Ectodermal cell (in vitro differentiated cells): ENCODE results near the gene ADAMTSL3.

ENCODE experiments used
- H3K27ac ChIP-seq: 2 replicates; pipeline ENCODE4 v1.7.0; 2013; ENCODE audit warnings: mild to moderate bottlenecking, low read depth, low read length; ENCODE audit not compliant: insufficient read depth, poor library complexity, severe bottlenecking
- H3K27me3 ChIP-seq: 2 replicates; pipeline ENCODE4 v1.7.0; 2013; ENCODE audit warnings: mild to moderate bottlenecking, low read length; ENCODE audit not compliant: insufficient read depth, control insufficient read depth, poor library complexity, severe bottlenecking
- H3K36me3 ChIP-seq: one replicate; pipeline ENCODE4 v1.7.0; 2013; ENCODE audit warnings: low read length; ENCODE audit not compliant: control insufficient read depth, insufficient read depth
- H3K4me1 ChIP-seq: one replicate; pipeline ENCODE4 v1.7.0; 2013; ENCODE audit warnings: low read length; ENCODE audit not compliant: control insufficient read depth, insufficient read depth
- H3K4me3 ChIP-seq: 2 replicates; pipeline ENCODE4 v1.7.0; 2013; ENCODE audit warnings: low read depth, low read length, control low read depth; ENCODE audit not compliant: insufficient read depth
- H3K9me3 ChIP-seq: 2 replicates; pipeline ENCODE4 v1.7.0; 2013; ENCODE audit warnings: mild to moderate bottlenecking, low read length, moderate library complexity; ENCODE audit not compliant: control insufficient read depth
- WGBS, 2 experiments: methylation state at CpG; one replicate each; pipeline ENCODE4 v1.1.7; 2013; ENCODE audit warnings: missing lambda C conversion rate in 2 of 2; 5-methylcytosine and 5-hydroxymethylcytosine counted together

The ADAMTSL3 gene

GRCh38 chr15:83767741-83768140 is 113.8 kb downstream of the ADAMTSL3 start:
- Histone ChIP-seq H3K9me3 (no peaks in the 10 kb centered on the region), H3K27ac (no peak overlapping the region), H3K4me3 (no peak overlapping the region), H3K4me1 (no peaks in the 10 kb centered on the region), H3K27me3 (no peaks in the 10 kb centered on the region), H3K36me3 (no peaks in the 10 kb centered on the region)
- 95% methylated on average over 3 to 4 of the region's 4 CpGs for WGBS, 2 experiments

GRCh38 chr15:83769411-83769999 is 115.6 kb downstream of the ADAMTSL3 start:
- Histone ChIP-seq H3K27me3 (no peaks in the 10 kb centered on the region), H3K4me3 (no peak overlapping the region), H3K9me3 (no peaks in the 10 kb centered on the region), H3K27ac (no peak overlapping the region), H3K4me1 (no peaks in the 10 kb centered on the region), H3K36me3 (no peaks in the 10 kb centered on the region)
- WGBS, 2 experiments: 83 to 89% methylated on average over 1 of the region's 1 CpG

- 53 to 72% methylated on average over 2 to 3 of the region's 3 CpGs for WGBS, 2 experiments
- H3K27me3 ChIP-seq: no peaks in the 10 kb centered on the region
- H3K4me1 ChIP-seq: no peaks in the 10 kb centered on the region
- no peak overlapping the region for H3K27ac ChIP-seq
- H3K4me3 ChIP-seq: no peak overlapping the region
- H3K9me3 ChIP-seq: no peaks in the 10 kb centered on the region
- no peaks in the 10 kb centered on the region for H3K36me3 ChIP-seq
Measured at GRCh38 chr15:83775738-83776137, 121.8 kb downstream of the ADAMTSL3 start.

- Histone ChIP-seq H3K27ac (no peak overlapping the region), H3K4me3 (no peak overlapping the region), H3K9me3 (no peaks in the 10 kb centered on the region), H3K4me1 (no peaks in the 10 kb centered on the region), H3K27me3 (no peaks in the 10 kb centered on the region), H3K36me3 (no peaks in the 10 kb centered on the region)
- 93% methylated on average over 4 of the region's 4 CpGs for WGBS, 2 experiments
Measured at GRCh38 chr15:83776986-83777385, 123.1 kb downstream of the ADAMTSL3 start.

GRCh38 chr15:83783227-83783626 is 129.3 kb downstream of the ADAMTSL3 start:
- WGBS, 2 experiments: no CpG with 5 or more reads among the region's 1 CpG

GRCh38 chr15:83784975-83785374 is 131.1 kb downstream of the ADAMTSL3 start:
- Histone ChIP-seq H3K27ac (no peak overlapping the region), H3K9me3 (no peaks in the 10 kb centered on the region), H3K4me1 (no peaks in the 10 kb centered on the region), H3K4me3 (no peak overlapping the region), H3K36me3 (no peaks in the 10 kb centered on the region), H3K27me3 (no peaks in the 10 kb centered on the region)

More at GRCh38 chr15:83783227-83783626, 129.3 kb downstream of the ADAMTSL3 start:
- H3K9me3 ChIP-seq: no peaks in the 10 kb centered on the region
- no peak overlapping the region for H3K27ac ChIP-seq
- H3K27me3 ChIP-seq: no peaks in the 10 kb centered on the region
- no peak overlapping the region for H3K4me3 ChIP-seq
- no peaks in the 10 kb centered on the region for H3K36me3 ChIP-seq
- no peaks in the 10 kb centered on the region for H3K4me1 ChIP-seq

GRCh38 chr15:83786336-83786735 is 132.4 kb downstream of the ADAMTSL3 start:
- H3K27me3 ChIP-seq: no peaks in the 10 kb centered on the region
- H3K36me3 ChIP-seq: no peaks in the 10 kb centered on the region
- no peaks in the 10 kb centered on the region for H3K9me3 ChIP-seq
- no peak overlapping the region for H3K27ac ChIP-seq
- H3K4me3 ChIP-seq: no peak overlapping the region
- WGBS, 2 experiments: 97 to 100% methylated on average over 3 to 4 of the region's 5 CpGs
- no peaks in the 10 kb centered on the region for H3K4me1 ChIP-seq

GRCh38 chr15:83793069-83793468 is 139.1 kb downstream of the ADAMTSL3 start:
- Histone ChIP-seq H3K36me3 (no peaks in the 10 kb centered on the region), H3K27me3 (no peaks in the 10 kb centered on the region), H3K27ac (no peak overlapping the region), H3K9me3 (no peaks in the 10 kb centered on the region), H3K4me1 (no peaks in the 10 kb centered on the region), H3K4me3 (no peak overlapping the region)
- 89 to 100% methylated on average over 2 to 4 of the region's 5 CpGs for WGBS, 2 experiments

- Histone ChIP-seq H3K27me3 (no peaks in the 10 kb centered on the region), H3K9me3 (no peaks in the 10 kb centered on the region), H3K36me3 (no peaks in the 10 kb centered on the region), H3K4me1 (no peaks in the 10 kb centered on the region), H3K4me3 (no peak overlapping the region), H3K27ac (no peak overlapping the region)
- WGBS, 2 experiments: 92 to 100% methylated on average over 1 of the region's 1 CpG
Measured at GRCh38 chr15:83794209-83794608, 140.3 kb downstream of the ADAMTSL3 start.

GRCh38 chr15:83809345-83809744 is 155.4 kb downstream of the ADAMTSL3 start:
- H3K9me3 ChIP-seq: no peaks in the 10 kb centered on the region
- no peaks in the 10 kb centered on the region for H3K27me3 ChIP-seq
- H3K27ac ChIP-seq: no peak overlapping the region
- WGBS, 2 experiments: 93 to 100% methylated on average over 1 to 2 of the region's 2 CpGs
- no peaks in the 10 kb centered on the region for H3K36me3 ChIP-seq
- no peak overlapping the region for H3K4me3 ChIP-seq
- H3K4me1 ChIP-seq: no peaks in the 10 kb centered on the region

- no peak overlapping the region for H3K4me3 ChIP-seq
- H3K27ac ChIP-seq: no peak overlapping the region
- no peaks in the 10 kb centered on the region for H3K27me3 ChIP-seq
- WGBS, 2 experiments: 89 to 96% methylated on average over 3 of the region's 3 CpGs
- H3K9me3 ChIP-seq: no peaks in the 10 kb centered on the region
- no peaks in the 10 kb centered on the region for H3K4me1 ChIP-seq
- no peaks in the 10 kb centered on the region for H3K36me3 ChIP-seq
Measured at GRCh38 chr15:83810110-83810509, 156.2 kb downstream of the ADAMTSL3 start.
